Fibroblast of villous mesenchyme (primary cell): ENCODE results near the gene NLRP12. TPM values are rescaled to one million over a fixed set of nuclear protein-coding genes. Genes with fewer than 3 reads are reported as not detected.

Source experiments
- DNase-seq: peaks from one replicate; pipeline ENCODE4 v3.0.0-alpha.2; 2010; ENCODE audit warnings: low read depth
- H3K4me3 ChIP-seq: 2 replicates; pipeline ENCODE4 v1.5.1; 2011; ENCODE audit warnings: low read depth, mild to moderate bottlenecking, low read length
- total RNA-seq: library from RNA; depleted of rRNA; stranded (reverse); fragments of >200 nt; gene quantifications from 2 replicates; pipeline ENCODE4 v1.2.3, GENCODE V29; 2012
- TF ChIP-seq, protein P1 (sequence below): IDR thresholded peaks from 2 replicates; pipeline ENCODE4 v1.5.1; 2012; ENCODE audit warnings: low read depth, mild to moderate bottlenecking, low read length; ENCODE audit not compliant: insufficient read depth

Gene NLRP12
- total RNA-seq, 1 donor: not detected

DNA sequence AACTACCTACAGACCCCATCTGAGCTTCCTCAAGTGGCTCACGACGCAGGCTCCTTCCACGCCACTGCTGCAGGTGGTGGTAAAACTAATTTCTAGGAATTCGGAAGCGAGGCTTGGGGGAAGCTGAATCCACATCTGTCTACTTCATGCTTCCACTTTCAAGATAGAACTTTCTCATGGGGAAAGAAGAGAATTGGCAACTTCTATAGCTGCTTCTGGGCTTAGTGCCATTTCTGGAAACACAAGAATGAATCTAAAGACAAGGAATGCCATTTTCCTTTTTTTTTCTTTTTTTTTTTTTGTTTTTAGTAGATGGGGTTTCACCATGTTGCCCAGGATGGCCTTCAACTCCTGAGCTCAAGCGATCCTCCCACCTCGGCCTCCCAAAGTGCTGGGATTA lies 2.8 kb upstream of the NLRP12 start:
- TF ChIP-seq, protein P1, sequence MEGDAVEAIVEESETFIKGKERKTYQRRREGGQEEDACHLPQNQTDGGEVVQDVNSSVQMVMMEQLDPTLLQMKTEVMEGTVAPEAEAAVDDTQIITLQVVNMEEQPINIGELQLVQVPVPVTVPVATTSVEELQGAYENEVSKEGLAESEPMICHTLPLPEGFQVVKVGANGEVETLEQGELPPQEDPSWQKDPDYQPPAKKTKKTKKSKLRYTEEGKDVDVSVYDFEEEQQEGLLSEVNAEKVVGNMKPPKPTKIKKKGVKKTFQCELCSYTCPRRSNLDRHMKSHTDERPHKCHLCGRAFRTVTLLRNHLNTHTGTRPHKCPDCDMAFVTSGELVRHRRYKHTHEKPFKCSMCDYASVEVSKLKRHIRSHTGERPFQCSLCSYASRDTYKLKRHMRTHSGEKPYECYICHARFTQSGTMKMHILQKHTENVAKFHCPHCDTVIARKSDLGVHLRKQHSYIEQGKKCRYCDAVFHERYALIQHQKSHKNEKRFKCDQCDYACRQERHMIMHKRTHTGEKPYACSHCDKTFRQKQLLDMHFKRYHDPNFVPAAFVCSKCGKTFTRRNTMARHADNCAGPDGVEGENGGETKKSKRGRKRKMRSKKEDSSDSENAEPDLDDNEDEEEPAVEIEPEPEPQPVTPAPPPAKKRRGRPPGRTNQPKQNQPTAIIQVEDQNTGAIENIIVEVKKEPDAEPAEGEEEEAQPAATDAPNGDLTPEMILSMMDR: no peak
- DNase-seq: no peak
- no peak overlapping the region for H3K4me3 ChIP-seq

DNA sequence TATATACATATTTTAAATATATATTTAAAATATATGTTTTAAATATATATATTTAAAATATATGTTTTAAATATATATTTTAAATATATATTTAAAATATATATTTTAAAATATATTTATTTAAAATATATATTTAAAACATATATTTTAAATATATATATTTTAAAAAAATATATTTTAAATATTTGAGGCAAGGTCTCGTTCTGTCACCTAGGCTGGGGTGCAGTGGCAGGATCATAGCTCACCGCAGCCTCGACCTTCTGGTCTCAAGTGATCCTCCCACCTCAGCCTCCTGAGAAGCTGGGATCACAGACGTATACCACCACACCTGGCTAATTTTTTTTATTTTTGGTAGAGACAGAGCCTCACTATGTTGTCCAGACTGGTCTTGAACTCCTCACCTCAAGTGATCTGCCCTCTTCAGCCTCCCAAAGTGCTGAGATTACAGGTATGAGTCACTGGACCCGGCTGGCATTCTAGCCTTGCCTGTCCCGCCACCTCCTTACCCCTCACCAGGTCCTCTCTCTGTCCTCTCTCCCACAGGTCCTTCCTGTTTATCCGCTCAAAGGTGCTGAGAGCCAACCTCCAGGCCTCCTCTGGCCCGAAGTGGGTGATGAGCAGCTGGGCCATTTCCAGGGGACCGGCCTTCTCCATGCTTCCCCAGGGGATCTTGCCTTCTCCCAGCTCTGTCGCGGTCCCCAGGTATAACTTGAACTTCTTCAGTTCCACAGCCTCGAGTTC lies 564 bp downstream of the NLRP12 start:
- TF ChIP-seq, protein P1: no peak
- no peak overlapping the region for H3K4me3 ChIP-seq
- DNase-seq: no peak

DNA sequence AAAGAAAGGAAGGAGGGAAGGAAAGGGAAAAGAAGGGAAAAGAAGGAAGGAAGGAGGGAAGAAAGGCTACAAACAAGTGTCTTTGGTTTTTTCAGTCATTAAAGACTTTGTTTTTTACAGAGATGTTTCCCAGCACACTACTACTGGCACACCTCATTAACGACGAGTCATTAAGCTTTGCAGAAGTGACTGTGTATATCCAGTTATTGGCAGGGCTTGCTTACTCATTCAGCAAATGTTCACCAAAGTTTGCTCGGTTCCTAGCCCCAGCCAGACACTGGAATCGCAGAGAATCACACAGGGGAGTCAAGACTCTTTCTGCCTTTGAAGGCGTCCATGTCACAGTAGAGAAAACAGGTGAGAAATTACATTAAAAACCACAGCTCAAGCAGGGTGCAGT lies 4.3 kb downstream of the NLRP12 start:
- TF ChIP-seq, protein P1: no peak
- H3K4me3 ChIP-seq: no peak overlapping the region
- DNase-seq: no peak

DNA sequence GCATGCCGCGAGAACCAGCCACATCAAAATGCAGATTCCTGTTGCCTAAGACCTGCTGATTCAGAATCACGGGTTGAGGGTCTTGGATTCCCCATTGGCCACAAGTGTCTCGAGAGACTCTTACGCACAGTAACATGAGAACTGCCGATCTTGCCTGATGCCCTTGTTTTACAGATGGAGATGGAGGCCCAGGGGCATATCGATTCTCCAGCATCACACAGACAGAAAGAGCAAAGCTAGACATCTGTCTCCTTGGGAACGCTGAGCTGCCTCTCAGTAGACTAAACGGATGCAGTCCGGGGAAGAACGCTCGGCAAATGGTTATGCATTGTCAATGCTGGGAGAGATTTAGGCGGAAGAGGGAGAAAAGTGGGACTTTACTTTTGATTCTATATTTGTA lies 5.4 kb downstream of the NLRP12 start:
- no peak for DNase-seq
- H3K4me3 ChIP-seq: no peak overlapping the region
- TF ChIP-seq, protein P1: no peak

DNA sequence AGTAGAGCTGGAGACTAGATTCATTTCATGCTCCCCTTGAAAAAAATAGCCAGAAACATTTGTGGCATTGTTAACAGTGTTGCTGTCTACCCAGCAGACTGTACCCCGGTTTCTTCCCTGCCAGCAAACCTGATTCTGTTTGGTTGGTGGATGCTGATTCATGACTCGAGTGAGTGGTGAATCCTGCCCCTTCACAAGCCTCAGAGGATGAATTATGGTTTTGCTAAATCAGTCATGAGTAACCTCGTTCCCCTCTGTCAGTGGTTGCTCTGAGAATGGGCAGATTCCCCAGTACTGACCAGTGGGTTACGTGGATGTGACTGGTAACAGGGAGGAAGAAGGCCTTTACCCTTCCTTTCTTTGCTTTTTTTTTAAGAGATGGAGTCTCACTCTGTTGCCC lies 10.1 kb downstream of the NLRP12 start:
- no peak overlapping the region for H3K4me3 ChIP-seq
- DNase-seq: no peak
- TF ChIP-seq, protein P1: no peak

DNA sequence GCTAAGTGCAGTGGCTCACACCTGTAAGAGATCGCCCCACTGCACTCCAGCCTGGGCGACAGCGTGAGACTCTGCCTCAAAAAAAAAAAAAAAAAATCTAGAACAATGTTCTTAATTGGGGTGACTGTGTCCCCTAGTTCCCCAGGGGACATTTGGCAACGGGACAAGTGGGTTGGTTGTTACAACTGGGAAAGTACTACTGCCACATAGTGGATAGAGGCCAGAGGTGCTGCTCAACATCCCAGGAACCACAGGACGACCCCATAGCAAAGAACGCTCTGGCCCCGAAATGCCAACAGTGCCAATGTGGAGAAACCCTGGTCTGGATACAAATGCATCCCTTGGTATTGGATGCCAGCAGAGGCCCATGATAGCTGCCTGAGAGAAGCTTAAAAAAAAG lies 11.8 kb downstream of the NLRP12 start:
- TF ChIP-seq, protein P1: no peak
- no peak overlapping the region for H3K4me3 ChIP-seq
- no peak for DNase-seq

DNA sequence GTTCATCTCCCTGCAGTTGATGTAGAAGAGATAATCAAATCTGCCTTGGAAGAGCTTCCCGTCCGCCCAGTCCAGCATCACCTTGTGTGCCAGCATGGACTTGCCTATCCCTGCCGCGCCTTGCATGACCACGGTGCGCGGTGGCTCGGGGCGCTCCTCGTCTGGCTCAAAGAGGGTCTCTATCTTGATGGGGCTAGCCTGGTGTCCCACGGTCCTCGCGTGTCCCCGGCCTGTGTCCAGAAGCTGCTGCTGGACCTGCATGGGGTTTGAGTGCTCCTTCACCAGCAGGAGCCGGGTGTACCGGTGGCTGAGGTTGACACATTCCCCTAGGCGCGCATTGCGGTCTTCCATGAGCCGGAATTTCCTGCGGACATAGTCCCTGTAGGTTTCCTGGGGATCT lies 13.2 kb downstream of the NLRP12 start:
- no peak overlapping the region for H3K4me3 ChIP-seq
- TF ChIP-seq, protein P1: no peak
- DNase-seq: no peak
